ENCODE results near the gene GREB1L. TPM values are rescaled to one million over a fixed set of nuclear protein-coding genes. Genes with fewer than 3 reads are reported as not detected.

GREB1L gene
- total RNA-seq, 1 experiment from 2014 or later = 75.4 TPM

DNA sequence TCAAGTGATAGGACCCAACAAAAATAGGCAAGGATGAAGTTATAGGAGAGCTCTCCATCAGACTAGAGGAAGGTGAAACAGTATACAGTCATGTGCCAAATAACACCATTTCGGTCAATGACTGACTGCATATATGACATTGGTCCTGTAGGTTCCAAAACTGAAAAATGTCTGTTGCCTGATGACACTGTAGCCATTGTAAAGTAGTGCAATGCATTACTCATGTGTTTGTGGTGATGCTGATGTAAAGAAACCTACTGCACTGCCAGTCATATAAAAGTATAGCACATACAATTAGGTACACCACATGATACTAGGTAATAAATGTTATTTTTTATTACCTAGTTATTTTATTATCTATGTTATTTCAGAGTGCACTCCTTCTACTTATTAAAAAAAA, 147.9 kb downstream of the GREB1L start:
- H3K27me3 Mint-ChIP-seq (ENCODE audit: insufficient read depth, unreplicated experiment) = no peaks in the 10 kb centered on the region
- TF ChIP-seq, protein P1, sequence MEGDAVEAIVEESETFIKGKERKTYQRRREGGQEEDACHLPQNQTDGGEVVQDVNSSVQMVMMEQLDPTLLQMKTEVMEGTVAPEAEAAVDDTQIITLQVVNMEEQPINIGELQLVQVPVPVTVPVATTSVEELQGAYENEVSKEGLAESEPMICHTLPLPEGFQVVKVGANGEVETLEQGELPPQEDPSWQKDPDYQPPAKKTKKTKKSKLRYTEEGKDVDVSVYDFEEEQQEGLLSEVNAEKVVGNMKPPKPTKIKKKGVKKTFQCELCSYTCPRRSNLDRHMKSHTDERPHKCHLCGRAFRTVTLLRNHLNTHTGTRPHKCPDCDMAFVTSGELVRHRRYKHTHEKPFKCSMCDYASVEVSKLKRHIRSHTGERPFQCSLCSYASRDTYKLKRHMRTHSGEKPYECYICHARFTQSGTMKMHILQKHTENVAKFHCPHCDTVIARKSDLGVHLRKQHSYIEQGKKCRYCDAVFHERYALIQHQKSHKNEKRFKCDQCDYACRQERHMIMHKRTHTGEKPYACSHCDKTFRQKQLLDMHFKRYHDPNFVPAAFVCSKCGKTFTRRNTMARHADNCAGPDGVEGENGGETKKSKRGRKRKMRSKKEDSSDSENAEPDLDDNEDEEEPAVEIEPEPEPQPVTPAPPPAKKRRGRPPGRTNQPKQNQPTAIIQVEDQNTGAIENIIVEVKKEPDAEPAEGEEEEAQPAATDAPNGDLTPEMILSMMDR (IDR thresholded peaks at IDR 0.05; ENCODE audit: insufficient read depth in 1 of 2, low read depth in 1 of 2, low read length in 1 of 2, severe bottlenecking in 1 of 2, unreplicated experiment in 1 of 2) = no peak
- no peaks in the 10 kb centered on the region for H3K4me1 Mint-ChIP-seq (ENCODE audit: low read depth, unreplicated experiment)
- peaks cover 35% of the 10 kb centered on the region for H3K36me3 Mint-ChIP-seq (ENCODE audit: insufficient read depth, unreplicated experiment)
- ChIA-PET CTCF (interaction anchor here (0.6 kb wide), 1 partner anchor 38 kb away, joined by 4 read pairs; no protein-coding TSS in a partner anchor), POLR2A (no interaction called here)
- H3K27ac Mint-ChIP-seq (ENCODE audit: unreplicated experiment) = no peak overlapping the region
- no peak for DNase-seq
- Histone ChIP-seq H3K27me3 (replicated peaks; ENCODE audit: control insufficient read depth, insufficient read depth, low read length) (no peaks in the 10 kb centered on the region), H3K4me1 (peaks cover 14% of the 10 kb centered on the region; the same call in 1 of the 2 replicates), H3K9me3 (no peaks in the 10 kb centered on the region), H3K36me3 (ENCODE audit: control insufficient read depth, insufficient read depth, low read length) (no peaks in the 10 kb centered on the region; the same call in 1 of the 2 replicates), H3K4me3 (ENCODE audit: low read depth, low read length) (no peak overlapping the region)
- no peaks in the 10 kb centered on the region for H3K9me3 Mint-ChIP-seq (ENCODE audit: unreplicated experiment)
- no TSS peak for BruUV-seq (replicated peaks)
- intact Hi-C loops (cut with micrococcal nuclease; ENCODE audit: unreplicated experiment) = loop anchor here (5.0 to 10.0 kb wide), 3 partner anchors 48 to 148 kb away; partner anchors contain the start of gene GREB1L
- no peak overlapping the region for H3K4me3 Mint-ChIP-seq (ENCODE audit: unreplicated experiment)

DNA sequence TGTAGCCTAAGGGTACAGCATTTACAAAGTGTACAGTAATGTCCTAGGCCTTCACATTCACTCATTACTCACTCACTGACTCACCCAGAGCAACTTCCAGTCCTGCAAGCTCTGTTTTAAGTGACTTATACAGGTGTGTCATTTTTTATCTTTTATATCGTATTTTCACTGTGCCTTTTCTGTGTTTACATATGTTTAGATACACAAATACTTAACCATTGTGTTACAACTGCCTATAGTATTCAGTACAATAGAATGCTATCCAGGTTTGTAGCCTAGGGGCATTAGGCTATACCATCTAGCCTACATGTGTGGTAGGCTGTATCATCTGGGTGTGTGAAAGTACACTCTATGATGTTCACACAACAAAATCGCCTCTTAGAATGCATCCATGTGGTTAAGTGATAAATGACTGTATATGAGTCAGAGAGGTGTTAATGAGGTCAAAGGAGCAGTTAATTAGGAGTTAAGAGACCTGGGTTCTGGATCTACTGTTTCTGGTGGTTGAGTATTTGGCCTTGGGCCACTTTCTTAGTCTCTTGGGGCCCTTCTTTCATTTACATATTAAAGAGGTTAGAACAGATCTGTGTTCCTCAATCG, 149.1 kb downstream of the GREB1L start:
- H3K4me1 ChIP-seq = peaks cover 14% of the 10 kb centered on the region; the same call in 1 of the 2 replicates
- DNase-seq = no peak
- intact Hi-C loops (cut with micrococcal nuclease; ENCODE audit: unreplicated experiment) = loop anchor here (5.0 kb wide), 1 partner anchor 49 kb away; no protein-coding TSS in a partner anchor

DNA sequence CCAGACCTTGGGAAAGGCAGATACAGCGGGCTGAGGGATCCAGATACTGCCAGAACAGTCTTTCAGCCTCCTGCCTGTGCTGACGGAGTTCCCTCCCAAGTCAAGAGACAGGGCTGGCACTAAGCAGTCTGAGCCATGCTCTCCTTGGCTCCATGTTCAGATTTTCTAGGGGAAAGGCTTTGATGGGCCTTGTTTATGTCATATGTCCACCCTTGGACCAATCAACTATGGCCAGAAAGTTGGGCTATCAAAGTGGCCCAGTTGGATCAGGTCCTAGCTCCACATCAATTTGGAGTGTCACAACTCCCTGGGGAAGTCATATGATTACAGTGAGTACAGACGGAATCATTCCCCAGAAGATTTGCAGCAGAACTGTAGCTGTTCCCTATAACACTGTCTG, 152.0 kb downstream of the GREB1L start:
- H3K4me1 ChIP-seq = no peaks in the 10 kb centered on the region
- Mint-ChIP-seq H3K4me1 (ENCODE audit: low read depth, unreplicated experiment) (no peaks in the 10 kb centered on the region), H3K36me3 (ENCODE audit: insufficient read depth, unreplicated experiment) (peaks cover 41% of the 10 kb centered on the region), H3K27me3 (ENCODE audit: insufficient read depth, unreplicated experiment) (no peaks in the 10 kb centered on the region), H3K4me3 (ENCODE audit: unreplicated experiment) (no peak overlapping the region), H3K27ac (ENCODE audit: unreplicated experiment) (no peak overlapping the region), H3K9me3 (ENCODE audit: unreplicated experiment) (no peaks in the 10 kb centered on the region)
- ChIA-PET CTCF (no interaction called here), POLR2A (no interaction called here)
- DNase-seq = no peak
- no peaks in the 10 kb centered on the region; the same call in 1 of the 2 replicates for H3K36me3 ChIP-seq (ENCODE audit: control insufficient read depth, insufficient read depth, low read length)
- H3K27me3 ChIP-seq (replicated peaks; ENCODE audit: control insufficient read depth, insufficient read depth, low read length) = no peaks in the 10 kb centered on the region
- no TSS peak for BruUV-seq (replicated peaks)
- TF ChIP-seq, protein P1 (IDR thresholded peaks at IDR 0.05; ENCODE audit: insufficient read depth in 1 of 2, low read depth in 1 of 2, low read length in 1 of 2, severe bottlenecking in 1 of 2, unreplicated experiment in 1 of 2) = no peak
- intact Hi-C loops (cut with micrococcal nuclease; ENCODE audit: unreplicated experiment) = loop anchor here (5.0 kb wide), 1 partner anchor 52 kb away; no protein-coding TSS in a partner anchor
- H3K4me3 ChIP-seq (ENCODE audit: low read depth, low read length) = no peak overlapping the region
- no peaks in the 10 kb centered on the region for H3K9me3 ChIP-seq

More for the DNA sequence above, 149.1 kb downstream of the GREB1L start:
- Mint-ChIP-seq H3K27ac (ENCODE audit: unreplicated experiment) (no peak overlapping the region), H3K36me3 (ENCODE audit: insufficient read depth, unreplicated experiment) (peaks cover 45% of the 10 kb centered on the region), H3K9me3 (ENCODE audit: unreplicated experiment) (no peaks in the 10 kb centered on the region), H3K4me3 (ENCODE audit: unreplicated experiment) (no peak overlapping the region), H3K4me1 (ENCODE audit: low read depth, unreplicated experiment) (no peaks in the 10 kb centered on the region), H3K27me3 (ENCODE audit: insufficient read depth, unreplicated experiment) (no peaks in the 10 kb centered on the region)
- Histone ChIP-seq H3K4me3 (ENCODE audit: low read depth, low read length) (no peak overlapping the region), H3K27me3 (replicated peaks; ENCODE audit: control insufficient read depth, insufficient read depth, low read length) (no peaks in the 10 kb centered on the region), H3K9me3 (no peaks in the 10 kb centered on the region), H3K36me3 (ENCODE audit: control insufficient read depth, insufficient read depth, low read length) (no peaks in the 10 kb centered on the region; the same call in 1 of the 2 replicates)
- ChIA-PET CTCF (no interaction called here), POLR2A (no interaction called here)
- BruUV-seq (replicated peaks) = no TSS peak
- TF ChIP-seq, protein P1 (IDR thresholded peaks at IDR 0.05; ENCODE audit: insufficient read depth in 1 of 2, low read depth in 1 of 2, low read length in 1 of 2, severe bottlenecking in 1 of 2, unreplicated experiment in 1 of 2) = no peak

All from Caco-2 (cell line).